Measurements from ENCODE around the gene PSME3. TPM values are rescaled to one million over a fixed set of nuclear protein-coding genes. Genes with fewer than 3 reads are reported as not detected.

Gene PSME3
- total and polyA plus RNA-seq, 2 of the 13 experiments (the other 11 are each of a cell fraction or from before 2014, with no cell fraction given) = 66.3 to 135 TPM

DNA sequence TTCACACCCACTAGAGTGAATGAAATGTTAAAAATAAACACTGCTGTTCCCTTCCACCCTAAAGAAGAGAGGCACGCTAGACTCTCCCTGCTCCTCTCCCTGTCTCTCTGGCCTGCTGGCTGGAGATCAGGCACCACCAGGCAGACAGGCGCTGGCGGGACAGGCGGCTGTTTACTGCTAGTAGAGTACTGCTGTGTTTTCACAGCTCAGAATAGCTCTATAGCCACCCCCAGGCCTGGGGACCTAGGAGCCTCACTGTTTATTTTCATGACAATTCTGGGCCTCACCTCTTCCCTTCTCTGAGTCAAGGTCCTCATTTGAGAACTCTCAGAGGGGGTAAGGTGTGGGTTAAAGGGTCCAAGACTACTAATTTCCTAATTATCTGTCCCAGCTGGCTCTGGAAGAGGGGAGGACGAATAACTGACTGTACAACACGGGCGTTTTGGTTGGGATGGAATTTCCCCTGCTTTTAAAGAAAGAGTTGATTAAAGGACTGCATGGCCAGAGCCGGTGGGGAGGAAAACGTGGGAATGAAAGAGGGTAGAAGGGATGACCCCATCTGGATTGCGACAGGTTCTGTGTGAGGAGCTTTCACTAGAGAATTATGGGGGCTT, 58.4 kb downstream of the PSME3 start (continued):
- TF ChIP-seq, protein P1, sequence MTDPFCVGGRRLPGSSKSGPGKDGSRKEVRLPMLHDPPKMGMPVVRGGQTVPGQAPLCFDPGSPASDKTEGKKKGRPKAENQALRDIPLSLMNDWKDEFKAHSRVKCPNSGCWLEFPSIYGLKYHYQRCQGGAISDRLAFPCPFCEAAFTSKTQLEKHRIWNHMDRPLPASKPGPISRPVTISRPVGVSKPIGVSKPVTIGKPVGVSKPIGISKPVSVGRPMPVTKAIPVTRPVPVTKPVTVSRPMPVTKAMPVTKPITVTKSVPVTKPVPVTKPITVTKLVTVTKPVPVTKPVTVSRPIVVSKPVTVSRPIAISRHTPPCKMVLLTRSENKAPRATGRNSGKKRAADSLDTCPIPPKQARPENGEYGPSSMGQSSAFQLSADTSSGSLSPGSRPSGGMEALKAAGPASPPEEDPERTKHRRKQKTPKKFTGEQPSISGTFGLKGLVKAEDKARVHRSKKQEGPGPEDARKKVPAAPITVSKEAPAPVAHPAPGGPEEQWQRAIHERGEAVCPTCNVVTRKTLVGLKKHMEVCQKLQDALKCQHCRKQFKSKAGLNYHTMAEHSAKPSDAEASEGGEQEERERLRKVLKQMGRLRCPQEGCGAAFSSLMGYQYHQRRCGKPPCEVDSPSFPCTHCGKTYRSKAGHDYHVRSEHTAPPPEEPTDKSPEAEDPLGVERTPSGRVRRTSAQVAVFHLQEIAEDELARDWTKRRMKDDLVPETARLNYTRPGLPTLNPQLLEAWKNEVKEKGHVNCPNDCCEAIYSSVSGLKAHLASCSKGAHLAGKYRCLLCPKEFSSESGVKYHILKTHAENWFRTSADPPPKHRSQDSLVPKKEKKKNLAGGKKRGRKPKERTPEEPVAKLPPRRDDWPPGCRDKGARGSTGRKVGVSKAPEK (CRISPR knock-in tag; IDR thresholded peaks at IDR 0.05; ENCODE audit: borderline replicate concordance) = no peak
- TF ChIP-seq, protein P2, sequence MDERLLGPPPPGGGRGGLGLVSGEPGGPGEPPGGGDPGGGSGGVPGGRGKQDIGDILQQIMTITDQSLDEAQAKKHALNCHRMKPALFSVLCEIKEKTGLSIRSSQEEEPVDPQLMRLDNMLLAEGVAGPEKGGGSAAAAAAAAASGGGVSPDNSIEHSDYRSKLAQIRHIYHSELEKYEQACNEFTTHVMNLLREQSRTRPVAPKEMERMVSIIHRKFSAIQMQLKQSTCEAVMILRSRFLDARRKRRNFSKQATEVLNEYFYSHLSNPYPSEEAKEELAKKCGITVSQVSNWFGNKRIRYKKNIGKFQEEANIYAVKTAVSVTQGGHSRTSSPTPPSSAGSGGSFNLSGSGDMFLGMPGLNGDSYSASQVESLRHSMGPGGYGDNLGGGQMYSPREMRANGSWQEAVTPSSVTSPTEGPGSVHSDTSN (CRISPR knock-in tag; IDR thresholded peaks at IDR 0.05) = no peak
- TF ChIP-seq ZFY (CRISPR knock-in tag; IDR thresholded peaks at IDR 0.05) (peak; percentile 63), ZNF225 (CRISPR knock-in tag; IDR thresholded peaks at IDR 0.05) (no peak), FLYWCH1 (CRISPR knock-in tag; IDR thresholded peaks at IDR 0.05) (no peak), ZNF75D (CRISPR knock-in tag; IDR thresholded peaks at IDR 0.05; ENCODE audit: borderline replicate concordance) (no peak), BORCS8-MEF2B (CRISPR knock-in tag; IDR thresholded peaks at IDR 0.05) (no peak), ZSCAN22 (CRISPR knock-in tag; IDR thresholded peaks at IDR 0.05) (no peak), ZNF354B (CRISPR knock-in tag; IDR thresholded peaks at IDR 0.05) (0 out of 2 replicates have a peak, but pooled peaks have one; percentile 30), SRSF1 (optimal IDR thresholded peaks at IDR 0.05; ENCODE audit: low read depth, low read length) (no peak), TMF1 (CRISPR knock-in tag; IDR thresholded peaks at IDR 0.05; ENCODE audit: low read depth) (no peak), KLF13 (CRISPR knock-in tag; IDR thresholded peaks at IDR 0.05) (no peak), ZNF296 (CRISPR knock-in tag; conservative IDR thresholded peaks at IDR 0.05) (no peak), REPIN1 (CRISPR knock-in tag; IDR thresholded peaks at IDR 0.05; ENCODE audit: borderline replicate concordance, low read depth) (no peak), RORA (CRISPR knock-in tag; IDR thresholded peaks at IDR 0.05) (no peak)
- TF ChIP-seq, protein P3, sequence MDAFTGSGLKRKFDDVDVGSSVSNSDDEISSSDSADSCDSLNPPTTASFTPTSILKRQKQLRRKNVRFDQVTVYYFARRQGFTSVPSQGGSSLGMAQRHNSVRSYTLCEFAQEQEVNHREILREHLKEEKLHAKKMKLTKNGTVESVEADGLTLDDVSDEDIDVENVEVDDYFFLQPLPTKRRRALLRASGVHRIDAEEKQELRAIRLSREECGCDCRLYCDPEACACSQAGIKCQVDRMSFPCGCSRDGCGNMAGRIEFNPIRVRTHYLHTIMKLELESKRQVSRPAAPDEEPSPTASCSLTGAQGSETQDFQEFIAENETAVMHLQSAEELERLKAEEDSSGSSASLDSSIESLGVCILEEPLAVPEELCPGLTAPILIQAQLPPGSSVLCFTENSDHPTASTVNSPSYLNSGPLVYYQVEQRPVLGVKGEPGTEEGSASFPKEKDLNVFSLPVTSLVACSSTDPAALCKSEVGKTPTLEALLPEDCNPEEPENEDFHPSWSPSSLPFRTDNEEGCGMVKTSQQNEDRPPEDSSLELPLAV (CRISPR knock-in tag; conservative IDR thresholded peaks at IDR 0.05; ENCODE audit: low read depth) = no peak
- TF ChIP-seq, protein P4, sequence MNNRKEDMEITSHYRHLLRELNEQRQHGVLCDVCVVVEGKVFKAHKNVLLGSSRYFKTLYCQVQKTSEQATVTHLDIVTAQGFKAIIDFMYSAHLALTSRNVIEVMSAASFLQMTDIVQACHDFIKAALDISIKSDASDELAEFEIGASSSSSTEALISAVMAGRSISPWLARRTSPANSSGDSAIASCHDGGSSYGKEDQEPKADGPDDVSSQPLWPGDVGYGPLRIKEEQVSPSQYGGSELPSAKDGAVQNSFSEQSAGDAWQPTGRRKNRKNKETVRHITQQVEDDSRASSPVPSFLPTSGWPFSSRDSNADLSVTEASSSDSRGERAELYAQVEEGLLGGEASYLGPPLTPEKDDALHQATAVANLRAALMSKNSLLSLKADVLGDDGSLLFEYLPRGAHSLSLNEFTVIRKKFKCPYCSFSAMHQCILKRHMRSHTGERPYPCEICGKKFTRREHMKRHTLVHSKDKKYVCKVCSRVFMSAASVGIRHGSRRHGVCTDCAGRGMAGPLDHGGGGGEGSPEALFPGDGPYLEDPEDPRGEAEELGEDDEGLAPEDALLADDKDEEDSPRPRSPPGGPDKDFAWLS (CRISPR knock-in tag; IDR thresholded peaks at IDR 0.05; ENCODE audit: borderline replicate concordance) = no peak
- TF ChIP-seq, protein P5, sequence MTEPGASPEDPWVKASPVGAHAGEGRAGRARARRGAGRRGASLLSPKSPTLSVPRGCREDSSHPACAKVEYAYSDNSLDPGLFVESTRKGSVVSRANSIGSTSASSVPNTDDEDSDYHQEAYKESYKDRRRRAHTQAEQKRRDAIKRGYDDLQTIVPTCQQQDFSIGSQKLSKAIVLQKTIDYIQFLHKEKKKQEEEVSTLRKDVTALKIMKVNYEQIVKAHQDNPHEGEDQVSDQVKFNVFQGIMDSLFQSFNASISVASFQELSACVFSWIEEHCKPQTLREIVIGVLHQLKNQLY (CRISPR knock-in tag; IDR thresholded peaks at IDR 0.05) = no peak
- TF ChIP-seq, protein P6, sequence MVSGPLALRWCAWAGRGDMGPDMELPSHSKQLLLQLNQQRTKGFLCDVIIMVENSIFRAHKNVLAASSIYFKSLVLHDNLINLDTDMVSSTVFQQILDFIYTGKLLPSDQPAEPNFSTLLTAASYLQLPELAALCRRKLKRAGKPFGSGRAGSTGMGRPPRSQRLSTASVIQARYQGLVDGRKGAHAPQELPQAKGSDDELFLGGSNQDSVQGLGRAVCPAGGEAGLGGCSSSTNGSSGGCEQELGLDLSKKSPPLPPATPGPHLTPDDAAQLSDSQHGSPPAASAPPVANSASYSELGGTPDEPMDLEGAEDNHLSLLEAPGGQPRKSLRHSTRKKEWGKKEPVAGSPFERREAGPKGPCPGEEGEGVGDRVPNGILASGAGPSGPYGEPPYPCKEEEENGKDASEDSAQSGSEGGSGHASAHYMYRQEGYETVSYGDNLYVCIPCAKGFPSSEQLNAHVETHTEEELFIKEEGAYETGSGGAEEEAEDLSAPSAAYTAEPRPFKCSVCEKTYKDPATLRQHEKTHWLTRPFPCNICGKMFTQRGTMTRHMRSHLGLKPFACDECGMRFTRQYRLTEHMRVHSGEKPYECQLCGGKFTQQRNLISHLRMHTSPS (CRISPR knock-in tag; IDR thresholded peaks at IDR 0.05; ENCODE audit: low read depth) = no peak

All from HepG2 (cell line).